Psoas muscle (tissue), 8 donors: Measurements from ENCODE around the gene RPS25. TPM values are rescaled to one million over a fixed set of nuclear protein-coding genes. Genes with fewer than 3 reads are reported as not detected.

Experiments
- ATAC-seq, 4 donors: fragments of 200-7000 bp; cut with Tn5 transposase; one replicate each; pipeline ENCODE4 v1.9.1; 2020; ENCODE audit warnings: moderate library complexity in 3 of 4, mild to moderate bottlenecking in 2 of 4
- DNase-seq, 2 donors: peaks; one replicate each; pipeline ENCODE4 v3.0.0-alpha.2; 2020
- H3K27ac ChIP-seq: fragments of 200-600 bp; one replicate; pipeline ENCODE4 v1.8.0; 2022
- H3K27me3 ChIP-seq, 3 donors: fragments of 200-600 bp in 1 of 3; one replicate each; pipeline versions ENCODE4 v1.6.1 to v1.8.0; 2013 to 2022; ENCODE audit warnings: low read length in 2 of 3, mild to moderate bottlenecking in 2 of 3, moderate library complexity in 1 of 3; ENCODE audit not compliant: insufficient read depth in 3 of 3
- H3K36me3 ChIP-seq, 2 donors: fragments of 200-600 bp in 1 of 2; one replicate each; pipeline versions ENCODE4 v1.6.1 to v1.8.0; 2013 to 2022; ENCODE audit warnings: low read depth in 1 of 2, mild to moderate bottlenecking in 1 of 2, moderate library complexity in 1 of 2; ENCODE audit not compliant: insufficient read depth in 1 of 2
- H3K4me1 ChIP-seq: fragments of 200-600 bp; one replicate; pipeline ENCODE4 v1.8.0; 2022
- H3K4me3 ChIP-seq: fragments of 200-600 bp; one replicate; pipeline ENCODE4 v1.8.0; 2022; ENCODE audit warnings: mild to moderate bottlenecking
- H3K9me3 ChIP-seq: fragments of 200-600 bp; one replicate; pipeline ENCODE4 v1.8.0; 2022
- WGBS, 3 donors: extraction: QIAGEN DNeasy Blood & Tissue Kit; methylation state at CpG; one replicate each; pipeline versions ENCODE4 v1.1.6 to v1.1.7; 2013; 5-methylcytosine and 5-hydroxymethylcytosine counted together
- intact Hi-C, 2 donors: fragments of 100-400 bp; cut with DNase I; formaldehyde crosslinking; loops; one replicate each; pipeline versions ENCODE4 v1.11.0 to v1.14.2; 2022
- long read RNA-seq, 2 donors: library from polyadenylated mRNA; unstranded; transcript quantifications; one replicate each; pipeline ENCODE4 v2.0.0, GENCODE V29; 2021
- polyA plus RNA-seq, 3 donors: library from polyadenylated mRNA; stranded (reverse); fragments of 200-250 nt; gene quantifications; one replicate each; pipeline ENCODE4 v1.2.3, GENCODE V29; 2013
- total RNA-seq, 4 donors: library from RNA; stranded (reverse); fragmentation: NEBNext Ultra II Directional in 2 of 4; extraction: Animal tissue kit (Norgen Biotek cat#: 25700) in 2 of 4; gene quantifications; one replicate each; pipeline versions ENCODE4 v1.2.1 to v1.2.4, GENCODE V29; 2021 to 2023
- TF ChIP-seq, protein P1 (sequence below): fragments of 200-600 bp; IDR thresholded peaks from one replicate; pipeline ENCODE4 v1.8.0; 2022; ENCODE audit warnings: antibody characterized with exemption
- donor health status: healthy with polysubstance abuse.
- donor health status: DM: no; HTN: no; CAD: no; lungs with moderate emphysema.
- donor health status: Bipolar disorder and iron deficiency.
- donor health status: healthy.
- donor health status: DM: yes; HTN: yes; CAD: no.
- donor health status: DM: no; HTN: no; CAD: no.
- donor health status: DM: no; HTN: no; CAD: no.
- donor health status: DM: yes; HTN: yes; CAD: no.

RPS25 gene
- total RNA-seq (1,000 to 10,000 TPM; 1,024 to 1,264 (median 1,219) TPM), polyA plus RNA-seq (1,000 to 10,000 TPM; 1,713 to 2,514 (median 2,031) TPM)
- long read RNA-seq, donor 1, transcript RPS25-202 (5 exons, 835 nt): major isoform, 366 of 594 reads
- long read RNA-seq, donor 1, transcript RPS25-204 (3 exons, 1,462 nt): minor isoform, 211 of 594 reads
- long read RNA-seq, donor 1, partial matches to known transcripts: 9 of 594 reads
- long read RNA-seq, donor 1, other reads (novel, unspliced or antisense): 8 of 594 reads
- long read RNA-seq, donor 2, transcript RPS25-202 (5 exons, 835 nt): major isoform, 590 of 619 reads
- long read RNA-seq, donor 2, transcript RPS25-204 (3 exons, 1,462 nt): minor isoform, 15 of 619 reads
- long read RNA-seq, donor 2, partial matches to known transcripts: 2 of 619 reads
- long read RNA-seq, donor 2, other reads (novel, unspliced or antisense): 8 of 619 reads

DNA sequence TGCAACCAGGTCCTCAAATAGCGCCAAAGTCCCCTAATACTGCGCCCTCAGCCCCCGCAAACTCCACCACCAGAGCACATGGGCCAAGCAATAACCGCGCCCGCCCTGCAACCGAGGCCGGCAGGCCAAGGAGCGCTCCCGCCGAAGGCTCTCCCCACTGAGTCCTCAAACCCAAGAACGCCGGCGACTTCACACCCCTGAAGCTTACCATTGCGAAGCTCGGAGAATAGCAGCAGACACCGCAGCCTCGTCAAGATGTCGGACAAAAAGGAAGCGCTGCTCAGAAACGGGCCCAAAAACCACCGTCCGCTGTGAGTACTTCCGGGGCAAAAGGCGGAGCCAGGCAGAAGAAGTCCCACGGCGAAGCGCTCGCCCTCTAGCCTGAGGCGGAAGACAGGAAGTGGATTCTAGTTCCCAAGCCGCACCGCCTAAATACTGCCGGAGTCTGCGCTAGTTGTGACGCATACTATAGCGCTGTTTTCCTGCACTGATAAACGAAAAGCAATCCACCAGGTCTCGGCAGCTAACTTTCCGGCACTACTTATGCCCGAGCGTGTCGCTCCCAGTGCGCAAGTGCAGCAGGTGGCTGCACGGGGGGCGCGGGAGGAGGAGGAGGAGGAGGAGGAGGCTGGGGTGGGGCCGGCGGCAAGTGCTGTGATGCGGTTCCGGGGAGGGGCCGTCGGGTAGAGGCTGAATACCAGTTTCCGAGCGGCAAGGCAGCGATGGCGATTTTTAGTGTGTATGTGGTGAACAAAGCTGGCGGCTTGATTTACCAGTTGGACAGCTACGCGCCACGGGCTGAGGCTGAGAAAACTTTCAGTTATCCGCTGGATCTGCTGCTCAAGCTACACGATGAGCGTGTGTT lies at the start of gene RPS25, which contains the start of gene TRAPPC4:
TSS of gene RPS25 (minus strand) at position 270 of the 865 bp plus-strand sequence. CDS start at position 211, 59 bp downstream.
TSS of gene TRAPPC4 (plus strand) at position 693 of the 865 bp plus-strand sequence. CDS start at position 723, 30 bp downstream.
- intact Hi-C loops: loop anchor here in 1 of 2 donors (5.0 to 10.0 kb wide), 2 partner anchors 91 to 114 kb away; partner anchors contain the start of gene BCL9L
- DNase-seq: peak; percentile 96 to 97
- peaks cover 48% of the 10 kb centered on the region for H3K4me1 ChIP-seq
- WGBS, 3 donors: 0% methylated on average over 58 to 63 of the region's 63 CpGs
- TF ChIP-seq, protein P1, sequence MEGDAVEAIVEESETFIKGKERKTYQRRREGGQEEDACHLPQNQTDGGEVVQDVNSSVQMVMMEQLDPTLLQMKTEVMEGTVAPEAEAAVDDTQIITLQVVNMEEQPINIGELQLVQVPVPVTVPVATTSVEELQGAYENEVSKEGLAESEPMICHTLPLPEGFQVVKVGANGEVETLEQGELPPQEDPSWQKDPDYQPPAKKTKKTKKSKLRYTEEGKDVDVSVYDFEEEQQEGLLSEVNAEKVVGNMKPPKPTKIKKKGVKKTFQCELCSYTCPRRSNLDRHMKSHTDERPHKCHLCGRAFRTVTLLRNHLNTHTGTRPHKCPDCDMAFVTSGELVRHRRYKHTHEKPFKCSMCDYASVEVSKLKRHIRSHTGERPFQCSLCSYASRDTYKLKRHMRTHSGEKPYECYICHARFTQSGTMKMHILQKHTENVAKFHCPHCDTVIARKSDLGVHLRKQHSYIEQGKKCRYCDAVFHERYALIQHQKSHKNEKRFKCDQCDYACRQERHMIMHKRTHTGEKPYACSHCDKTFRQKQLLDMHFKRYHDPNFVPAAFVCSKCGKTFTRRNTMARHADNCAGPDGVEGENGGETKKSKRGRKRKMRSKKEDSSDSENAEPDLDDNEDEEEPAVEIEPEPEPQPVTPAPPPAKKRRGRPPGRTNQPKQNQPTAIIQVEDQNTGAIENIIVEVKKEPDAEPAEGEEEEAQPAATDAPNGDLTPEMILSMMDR: no peak
- H3K27ac ChIP-seq: peak within 1 kb of the TSS; percentile 94
- H3K9me3 ChIP-seq: no peaks in the 10 kb centered on the region
- H3K27me3 ChIP-seq: no peaks in the 10 kb centered on the region
- peak within 1 kb of the TSS; percentile 88 for H3K4me3 ChIP-seq
- peak; percentile 93 to 95 (median 94) for ATAC-seq
- peaks cover 5 to 70% of the 10 kb centered on the region in 2 donors for H3K36me3 ChIP-seq

DNA sequence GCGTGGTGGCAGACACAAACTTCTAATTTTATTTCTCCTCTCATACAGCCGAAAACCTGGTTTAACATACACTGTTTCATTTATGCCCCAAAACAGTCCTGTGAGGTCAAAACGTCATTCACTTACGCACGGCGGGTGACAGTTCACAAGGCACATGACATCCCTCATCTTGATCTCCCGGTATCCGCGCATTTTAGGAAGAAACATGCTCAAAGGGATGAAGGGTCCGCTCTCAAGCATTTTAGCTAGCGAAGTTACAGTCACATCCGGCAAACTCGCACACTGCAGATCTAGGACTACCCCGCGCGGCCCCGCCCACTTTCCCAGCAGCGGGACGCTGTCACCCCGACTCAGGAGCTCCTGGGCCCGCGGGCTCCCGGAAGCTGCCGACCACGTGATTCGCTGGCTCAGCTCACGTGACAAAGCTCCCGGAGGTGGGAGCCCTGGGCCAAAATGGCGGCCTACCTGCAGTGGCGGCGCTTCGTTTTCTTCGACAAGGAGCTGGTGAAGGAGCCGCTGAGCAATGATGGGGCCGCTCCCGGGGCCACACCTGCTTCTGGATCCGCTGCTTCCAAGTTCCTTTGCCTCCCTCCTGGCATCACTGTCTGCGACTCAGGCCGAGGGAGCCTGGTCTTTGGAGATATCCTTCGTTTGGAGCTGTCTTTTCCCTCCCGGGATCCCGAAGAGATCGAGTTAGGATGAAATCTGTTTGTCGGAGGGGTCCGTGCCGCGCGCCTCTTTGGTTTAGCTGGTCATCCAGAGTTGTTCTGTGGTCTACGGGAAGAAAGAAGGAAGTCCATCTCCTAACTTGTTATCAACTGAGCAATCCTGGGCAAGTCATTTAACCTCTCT lies 49.5 kb upstream of the RPS25 start, which contains the start of gene VPS11:
TSS of gene VPS11 (plus strand) at position 448 of the 852 bp plus-strand sequence. CDS start at position 454, 6 bp downstream.
- H3K36me3 ChIP-seq: peaks cover 8 to 48% of the 10 kb centered on the region in 2 donors
- peaks cover 29% of the 10 kb centered on the region for H3K4me1 ChIP-seq
- TF ChIP-seq, protein P1: no peak
- no peaks in the 10 kb centered on the region for H3K9me3 ChIP-seq
- ATAC-seq (peak; percentile 98 to 99 (median 98)), DNase-seq (peak; percentile 98 to 99)
- intact Hi-C loops: no loop called here
- H3K27me3 ChIP-seq: no peaks in the 10 kb centered on the region
- peak within 1 kb of the TSS; percentile 94 for H3K27ac ChIP-seq
- 0% methylated on average over 49 of the region's 49 CpGs for WGBS, 3 donors
- peak within 1 kb of the TSS; percentile 96 for H3K4me3 ChIP-seq

DNA sequence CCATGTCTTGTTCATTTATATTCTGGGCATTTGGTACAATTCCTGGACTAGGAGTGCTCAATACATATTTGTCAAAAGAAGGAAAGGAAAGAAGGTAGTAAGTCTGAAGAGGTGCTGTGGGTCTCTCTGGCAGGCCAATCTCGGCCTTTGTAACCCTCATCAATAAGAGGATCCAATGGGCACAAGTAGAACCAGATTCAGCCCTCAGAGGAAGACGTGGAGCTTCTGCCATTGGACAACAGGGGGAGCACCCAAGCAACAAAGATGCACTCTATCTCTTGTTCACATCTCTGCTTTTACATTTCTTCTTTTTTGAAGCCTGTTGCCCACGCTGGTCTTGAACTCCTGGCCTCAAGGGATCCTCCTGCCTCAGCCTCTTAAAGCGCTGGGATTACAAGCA lies 47.2 kb upstream of the RPS25 start:
- intact Hi-C loops: no loop called here
- DNase-seq (no peak), ATAC-seq (no peak)
- Histone ChIP-seq H3K27me3 (no peaks in the 10 kb centered on the region), H3K9me3 (no peaks in the 10 kb centered on the region), H3K27ac (no peak overlapping the region), H3K4me3 (no peak overlapping the region), H3K36me3 (peaks cover 4 to 37% of the 10 kb centered on the region in 2 donors), H3K4me1 (peaks cover 31% of the 10 kb centered on the region)
- TF ChIP-seq, protein P1: peak; percentile 20
- WGBS, 3 donors: 56 to 69% (median 61%) methylated on average over 4 of the region's 4 CpGs

DNA sequence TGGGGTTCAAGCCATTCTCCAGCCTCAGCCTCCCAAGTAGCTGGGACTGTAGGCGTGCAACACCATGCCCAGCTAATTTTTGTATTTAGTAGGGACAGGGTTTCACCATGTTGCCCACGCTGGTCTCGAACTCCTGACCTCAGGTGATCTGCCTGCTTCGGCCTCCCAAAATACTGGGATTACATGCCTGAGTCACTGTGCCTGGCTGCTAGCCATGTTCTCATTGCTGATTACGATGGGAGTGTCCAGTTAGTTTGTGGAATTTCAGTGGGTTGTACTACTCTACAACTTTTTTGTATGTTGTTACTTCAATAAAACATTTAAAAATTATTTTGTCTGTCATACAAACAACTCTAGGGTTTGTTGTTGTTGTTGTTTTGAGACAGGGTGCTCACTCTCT lies 44.6 kb upstream of the RPS25 start:
- H3K27me3 ChIP-seq: no peaks in the 10 kb centered on the region
- no peak overlapping the region for H3K27ac ChIP-seq
- 36 to 64% (median 43%) methylated on average over 5 of the region's 5 CpGs for WGBS, 3 donors
- TF ChIP-seq, protein P1: no peak
- H3K36me3 ChIP-seq: peaks cover 0 to 23% of the 10 kb centered on the region in 2 donors
- intact Hi-C loops: no loop called here
- H3K4me1 ChIP-seq: peaks cover 28% of the 10 kb centered on the region
- DNase-seq: peak in 1 of 2 donors; percentile 46
- ATAC-seq: no peak
- no peak overlapping the region for H3K4me3 ChIP-seq
- no peaks in the 10 kb centered on the region for H3K9me3 ChIP-seq
